DND-41 (cell line): Measurements from ENCODE around the gene RIPOR3.

Source experiments
- ATAC-seq: fragments of 200-7000 bp; cut with Tn5 transposase; 3 replicates; pipeline ENCODE4 v1.9.1; 2021; ENCODE audit warnings: low read depth; ENCODE audit not compliant: insufficient read depth
- DNase-seq: peaks from one replicate; pipeline ENCODE4 v3.0.0-alpha.2; 2020
- H2AFZ ChIP-seq: 2 replicates; pipeline ENCODE4 v1.6.0; 2012; ENCODE audit warnings: low read depth, low read length
- H3K27ac ChIP-seq: 2 replicates; pipeline ENCODE4 v1.5.1; 2012; ENCODE audit warnings: low read length, inconsistent platforms
- H3K27me3 ChIP-seq: fragments of 200-600 bp; sonication (generic); 2 replicates; pipeline ENCODE4 v1.6.0; 2012; ENCODE audit warnings: low read length, mild to moderate bottlenecking, inconsistent platforms; ENCODE audit not compliant: insufficient read depth, poor library complexity
- H3K36me3 ChIP-seq: 2 replicates; pipeline ENCODE4 v1.5.1; 2012; ENCODE audit warnings: low read length, inconsistent platforms; ENCODE audit not compliant: insufficient read depth
- H3K4me1 ChIP-seq: 2 replicates; pipeline ENCODE4 v1.5.1; 2012; ENCODE audit warnings: mild to moderate bottlenecking, low read length; ENCODE audit not compliant: insufficient read depth
- H3K4me2 ChIP-seq: 2 replicates; pipeline ENCODE4 v1.6.0; 2012; ENCODE audit warnings: mild to moderate bottlenecking, moderate library complexity, low read length, inconsistent platforms; ENCODE audit not compliant: insufficient read depth
- H3K4me3 ChIP-seq, 2 experiments: fragments of 200-600 bp in 1 of 2; shearing (Covaris generic) in 1 of 2; 2 replicates each; pipeline ENCODE4 v1.5.1; 2012 to 2016; ENCODE audit warnings: inconsistent platforms in 2 of 2, low read length in 2 of 2, mild to moderate bottlenecking in 2 of 2, low read depth in 1 of 2, moderate library complexity in 1 of 2
- H3K79me2 ChIP-seq: 2 replicates; pipeline ENCODE4 v1.6.0; 2012; ENCODE audit warnings: low read length, inconsistent platforms; ENCODE audit not compliant: insufficient read depth
- H3K9ac ChIP-seq: 2 replicates; pipeline ENCODE4 v1.6.0; 2012; ENCODE audit warnings: low read depth, mild to moderate bottlenecking, inconsistent platforms, low read length, moderate library complexity
- H3K9me3 ChIP-seq: 2 replicates; pipeline ENCODE4 v1.5.1; 2012; ENCODE audit warnings: low read length, moderate library complexity, mild to moderate bottlenecking, inconsistent platforms; ENCODE audit not compliant: insufficient read depth, severe bottlenecking
- H4K20me1 ChIP-seq: 2 replicates; pipeline ENCODE4 v1.6.0; 2012; ENCODE audit warnings: low read length; ENCODE audit not compliant: insufficient read depth
- CTCF ChIP-seq: IDR thresholded peaks from 2 replicates; pipeline ENCODE4 v1.5.1; 2012; ENCODE audit warnings: borderline replicate concordance, low read length, moderate library complexity, mild to moderate bottlenecking; ENCODE audit not compliant: poor library complexity, severe bottlenecking; ENCODE audit errors: extremely low read depth
- EZH2 ChIP-seq: IDR thresholded peaks from 3 replicates; pipeline ENCODE4 v1.6.1; 2012; ENCODE audit warnings: borderline replicate concordance, low read depth, mild to moderate bottlenecking, moderate library complexity, low read length, inconsistent platforms; ENCODE audit not compliant: severe bottlenecking

The RIPOR3 gene

GRCh38 chr20:50578061-50578777 lies 113.1 kb downstream of the RIPOR3 start:
- Histone ChIP-seq H3K4me1 (no peaks in the 10 kb centered on the region), H3K27me3 (no peaks in the 10 kb centered on the region), H3K4me2 (no peak overlapping the region), H3K79me2 (peaks cover 2% of the 10 kb centered on the region; the same call in 1 of the 2 replicates), H3K9me3 (no peaks in the 10 kb centered on the region), H3K4me3 (no peak overlapping the region), H2AFZ (no peak overlapping the region), H3K9ac (no peak overlapping the region), H4K20me1 (peaks cover 37% of the 10 kb centered on the region), H3K27ac (no peak overlapping the region), H3K36me3 (peaks cover 95% of the 10 kb centered on the region)
- ATAC-seq (no peak), DNase-seq (no peak)
- TF ChIP-seq CTCF (no peak), EZH2 (no peak)

GRCh38 chr20:50577175-50578018 lies 113.9 kb downstream of the RIPOR3 start:
- TF ChIP-seq EZH2 (no peak), CTCF (no peak)
- no peak overlapping the region for H3K27ac ChIP-seq

GRCh38 chr20:50575865-50576720 lies 115.2 kb downstream of the RIPOR3 start:
- Histone ChIP-seq H3K9ac (no peak overlapping the region), H4K20me1 (peaks cover 55% of the 10 kb centered on the region), H3K4me3 (no peak overlapping the region), H3K4me1 (peaks cover 4% of the 10 kb centered on the region), H2AFZ (no peak overlapping the region), H3K9me3 (no peaks in the 10 kb centered on the region), H3K79me2 (peaks cover 15% of the 10 kb centered on the region), H3K27me3 (no peaks in the 10 kb centered on the region), H3K36me3 (peaks cover 94% of the 10 kb centered on the region), H3K27ac (no peak overlapping the region), H3K4me2 (no peak overlapping the region)
- TF ChIP-seq EZH2 (no peak), CTCF (peak; percentile 69)
- peak; percentile 87 for ATAC-seq
- DNase-seq: peak; percentile 51

More at GRCh38 chr20:50577175-50578018, 113.9 kb downstream of the RIPOR3 start:
- no peaks in the 10 kb centered on the region for H3K27me3 ChIP-seq
- peaks cover 3% of the 10 kb centered on the region; the same call in 1 of the 2 replicates for H3K79me2 ChIP-seq
- ATAC-seq (no peak), DNase-seq (no peak)
- H3K4me2 ChIP-seq: no peak overlapping the region
- H3K9me3 ChIP-seq: no peaks in the 10 kb centered on the region
- no peak overlapping the region for H3K9ac ChIP-seq
- H3K4me1 ChIP-seq: no peaks in the 10 kb centered on the region
- peaks cover 95% of the 10 kb centered on the region for H3K36me3 ChIP-seq
- no peak overlapping the region for H2AFZ ChIP-seq
- H4K20me1 ChIP-seq: peaks cover 45% of the 10 kb centered on the region
- H3K4me3 ChIP-seq: no peak overlapping the region
